Measurements from ENCODE around the gene BRSK2. TPM values are rescaled to one million over a fixed set of nuclear protein-coding genes. Genes with fewer than 3 reads are reported as not detected.

The BRSK2 gene
- total and polyA plus RNA-seq, 2 of the 4 experiments (the other 2 are of a cell fraction), result 0.18 to 0.62 TPM

- ATAC-seq (ENCODE audit: low read depth) (no peak), DNase-seq (no peak)
- no peak overlapping the region for H2BK5ac ChIP-seq (ENCODE audit: low read depth, low read length, poor library complexity, severe bottlenecking)
- H2AFZ ChIP-seq (replicated peaks; ENCODE audit: low read length, poor library complexity), result no peak overlapping the region
- H3K36me3 ChIP-seq (ENCODE audit: control insufficient read depth, insufficient read depth, low read length), result no peaks in the 10 kb centered on the region
- no peak overlapping the region for H2AK5ac ChIP-seq (ENCODE audit: low read depth, low read length)
- H2AK9ac ChIP-seq (replicated peaks; ENCODE audit: low read depth, low read length, poor library complexity), result no peak overlapping the region
- H2BK120ac ChIP-seq (ENCODE audit: low read depth, low read length), result no peak overlapping the region
- no peak overlapping the region for H3K9ac ChIP-seq (ENCODE audit: low read depth, low read length)
- no peak overlapping the region for H4K8ac ChIP-seq (ENCODE audit: low read depth in 2 of 2, low read length in 2 of 2)
- ChIA-PET CTCF (no interaction called here), POLR2A (ENCODE audit: unreplicated experiment) (interaction anchor here (0.6 kb wide), 1 partner anchor 13 kb away, joined by 4 read pairs; no protein-coding TSS in a partner anchor)
- in situ Hi-C loops (cut with MboI; ENCODE audit: low sequenced_read_pairs), result no loop called here
- H3K27ac ChIP-seq (ENCODE audit: insufficient read depth, low read length), result no peak overlapping the region
- H3K14ac ChIP-seq (replicated peaks; ENCODE audit: low read depth, low read length), result no peak overlapping the region
- no peak overlapping the region for H4K91ac ChIP-seq (ENCODE audit: insufficient read depth, low read depth, low read length)
- H2BK20ac ChIP-seq (ENCODE audit: low read depth, low read length), result no peak overlapping the region
- H3K4me1 ChIP-seq (ENCODE audit: control insufficient read depth, insufficient read depth, low read length), result peaks cover 5% of the 10 kb centered on the region
- no peaks in the 10 kb centered on the region for H4K20me1 ChIP-seq (ENCODE audit: insufficient read depth, low read length)
- H2BK15ac ChIP-seq (ENCODE audit: low read depth, low read length), result no peak overlapping the region
- BruUV-seq (replicated peaks), result no TSS peak
- dilution Hi-C loops (cut with HindIII; ENCODE audit: low sequenced_read_pairs, unreplicated experiment), result no loop called here
- H3K27me3 ChIP-seq (ENCODE audit: control insufficient read depth, insufficient read depth, low read length), result peaks cover 14% of the 10 kb centered on the region; the same call in 1 of the 2 replicates
- H3K18ac ChIP-seq (ENCODE audit: low read depth, low read length), result no peak overlapping the region
- no peaks in the 10 kb centered on the region for H3K79me1 ChIP-seq (ENCODE audit: low read depth in 1 of 2, low read length in 2 of 2)
- H3K4ac ChIP-seq (ENCODE audit: low read depth, low read length), result no peak overlapping the region
- peaks cover 29% of the 10 kb centered on the region for H3K9me3 ChIP-seq (ENCODE audit: control insufficient read depth, insufficient read depth, low read length)
- H3K4me2 ChIP-seq (ENCODE audit: low read depth, low read length), result no peak overlapping the region
- intact Hi-C loops (cut with micrococcal nuclease), result no loop called here
- no peak overlapping the region for H4K5ac ChIP-seq (ENCODE audit: low read depth, low read length)
- TF ChIP-seq FOS (IDR thresholded peaks at IDR 0.05; ENCODE audit: low read depth, low read length) (no peak), POLR2A (IDR thresholded peaks at IDR 0.05; ENCODE audit: low read depth, low read length) (no peak)
- H3K56ac ChIP-seq (ENCODE audit: extremely low read depth, insufficient read depth, low read length), result no peak overlapping the region
- no peaks in the 10 kb centered on the region for H3K9me1 ChIP-seq (ENCODE audit: insufficient read depth, low read length)
- no peak overlapping the region for H3K23ac ChIP-seq (ENCODE audit: low read depth, low read length)
- 42% methylated on average over 3 of the region's 7 CpGs; no CpG with 5 or more reads in 1 of the 2 experiments for WGBS, 2 experiments (ENCODE audit: extremely low coverage in 2 of 2, insufficient read length in 1 of 2)
- H3K4me3 ChIP-seq (ENCODE audit: insufficient read depth, low read depth, low read length), result no peak overlapping the region
These were observed 27.9 kb upstream of the BRSK2 start for GRCh38 chr11:1361882-1362281.

All from IMR-90 (cell line).